ENCODE measurements around the gene ATP6AP1.

ATP6AP1 gene

DNA sequence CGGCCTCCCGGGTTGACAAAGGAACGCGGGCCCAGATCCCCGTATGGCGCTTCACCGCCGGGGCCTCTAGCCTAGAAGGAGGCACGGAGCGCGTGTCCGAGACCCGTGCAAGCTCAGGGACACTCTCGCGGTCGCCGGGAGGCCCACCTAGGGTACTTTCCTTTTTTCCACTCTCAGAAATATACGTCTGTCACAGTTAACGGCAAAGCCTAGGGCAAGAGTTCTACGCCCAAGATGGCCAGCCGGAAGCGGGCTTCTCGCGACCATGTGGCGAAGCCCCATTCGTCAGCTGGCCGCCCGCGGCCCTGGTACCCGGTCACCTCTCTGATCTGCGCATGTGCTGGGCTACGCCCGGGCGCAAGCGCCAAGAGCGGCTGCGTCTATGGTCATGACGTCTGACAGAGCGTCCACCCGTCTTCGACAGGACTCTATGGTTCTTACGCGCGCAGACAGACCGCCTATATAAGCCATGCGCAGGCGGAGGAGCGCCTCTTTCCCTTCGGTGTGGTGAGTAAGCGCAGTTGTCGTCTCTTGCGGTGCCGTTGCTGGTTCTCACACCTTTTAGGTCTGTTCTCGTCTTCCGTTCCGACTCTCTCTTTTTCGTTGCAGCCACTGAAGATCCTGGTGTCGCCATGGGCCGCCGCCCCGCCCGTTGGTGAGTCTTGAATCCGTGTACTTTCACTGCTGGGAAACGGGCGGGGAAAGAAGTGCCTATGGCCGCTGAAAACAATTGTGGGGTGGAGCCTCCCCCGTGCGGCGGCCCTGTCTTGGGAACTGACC, 30.4 kb upstream of the ATP6AP1 start, which contains the start of gene RPL10 (continued):
- TF ChIP-seq, protein P1, sequence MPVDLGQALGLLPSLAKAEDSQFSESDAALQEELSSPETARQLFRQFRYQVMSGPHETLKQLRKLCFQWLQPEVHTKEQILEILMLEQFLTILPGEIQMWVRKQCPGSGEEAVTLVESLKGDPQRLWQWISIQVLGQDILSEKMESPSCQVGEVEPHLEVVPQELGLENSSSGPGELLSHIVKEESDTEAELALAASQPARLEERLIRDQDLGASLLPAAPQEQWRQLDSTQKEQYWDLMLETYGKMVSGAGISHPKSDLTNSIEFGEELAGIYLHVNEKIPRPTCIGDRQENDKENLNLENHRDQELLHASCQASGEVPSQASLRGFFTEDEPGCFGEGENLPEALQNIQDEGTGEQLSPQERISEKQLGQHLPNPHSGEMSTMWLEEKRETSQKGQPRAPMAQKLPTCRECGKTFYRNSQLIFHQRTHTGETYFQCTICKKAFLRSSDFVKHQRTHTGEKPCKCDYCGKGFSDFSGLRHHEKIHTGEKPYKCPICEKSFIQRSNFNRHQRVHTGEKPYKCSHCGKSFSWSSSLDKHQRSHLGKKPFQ (tag by site-specific recombination; IDR thresholded peaks at IDR 0.05), result no peak
- no peak for TF ChIP-seq ZNF777 (tag by site-specific recombination; IDR thresholded peaks at IDR 0.05; ENCODE audit: borderline replicate concordance)
- no peak for TF ChIP-seq ZNF341 (tag by site-specific recombination; IDR thresholded peaks at IDR 0.05; ENCODE audit: low read depth)
- TF ChIP-seq, protein P2, sequence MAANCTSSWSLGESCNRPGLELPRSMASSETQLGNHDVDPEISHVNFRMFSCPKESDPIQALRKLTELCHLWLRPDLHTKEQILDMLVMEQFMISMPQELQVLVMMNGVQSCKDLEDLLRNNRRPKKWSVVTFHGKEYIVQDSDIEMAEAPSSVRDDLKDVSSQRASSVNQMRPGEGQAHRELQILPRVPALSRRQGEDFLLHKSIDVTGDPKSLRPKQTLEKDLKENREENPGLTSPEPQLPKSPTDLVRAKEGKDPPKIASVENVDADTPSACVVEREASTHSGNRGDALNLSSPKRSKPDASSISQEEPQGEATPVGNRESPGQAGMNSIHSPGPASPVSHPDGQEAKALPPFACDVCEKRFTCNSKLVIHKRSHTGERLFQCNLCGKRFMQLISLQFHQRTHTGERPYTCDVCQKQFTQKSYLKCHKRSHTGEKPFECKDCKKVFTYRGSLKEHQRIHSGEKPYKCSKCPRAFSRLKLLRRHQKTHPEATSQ (tag by site-specific recombination; IDR thresholded peaks at IDR 0.05), result peak; percentile 73; the same call in 1 of the 2 replicates
- TF ChIP-seq, protein P3, sequence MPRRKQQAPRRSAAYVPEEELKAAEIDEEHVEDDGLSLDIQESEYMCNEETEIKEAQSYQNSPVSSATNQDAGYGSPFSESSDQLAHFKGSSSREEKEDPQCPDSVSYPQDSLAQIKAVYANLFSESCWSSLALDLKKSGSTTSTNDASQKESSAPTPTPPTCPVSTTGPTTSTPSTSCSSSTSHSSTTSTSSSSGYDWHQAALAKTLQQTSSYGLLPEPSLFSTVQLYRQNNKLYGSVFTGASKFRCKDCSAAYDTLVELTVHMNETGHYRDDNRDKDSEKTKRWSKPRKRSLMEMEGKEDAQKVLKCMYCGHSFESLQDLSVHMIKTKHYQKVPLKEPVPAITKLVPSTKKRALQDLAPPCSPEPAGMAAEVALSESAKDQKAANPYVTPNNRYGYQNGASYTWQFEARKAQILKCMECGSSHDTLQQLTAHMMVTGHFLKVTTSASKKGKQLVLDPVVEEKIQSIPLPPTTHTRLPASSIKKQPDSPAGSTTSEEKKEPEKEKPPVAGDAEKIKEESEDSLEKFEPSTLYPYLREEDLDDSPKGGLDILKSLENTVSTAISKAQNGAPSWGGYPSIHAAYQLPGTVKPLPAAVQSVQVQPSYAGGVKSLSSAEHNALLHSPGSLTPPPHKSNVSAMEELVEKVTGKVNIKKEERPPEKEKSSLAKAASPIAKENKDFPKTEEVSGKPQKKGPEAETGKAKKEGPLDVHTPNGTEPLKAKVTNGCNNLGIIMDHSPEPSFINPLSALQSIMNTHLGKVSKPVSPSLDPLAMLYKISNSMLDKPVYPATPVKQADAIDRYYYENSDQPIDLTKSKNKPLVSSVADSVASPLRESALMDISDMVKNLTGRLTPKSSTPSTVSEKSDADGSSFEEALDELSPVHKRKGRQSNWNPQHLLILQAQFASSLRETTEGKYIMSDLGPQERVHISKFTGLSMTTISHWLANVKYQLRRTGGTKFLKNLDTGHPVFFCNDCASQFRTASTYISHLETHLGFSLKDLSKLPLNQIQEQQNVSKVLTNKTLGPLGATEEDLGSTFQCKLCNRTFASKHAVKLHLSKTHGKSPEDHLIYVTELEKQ (tag by site-specific recombination; IDR thresholded peaks at IDR 0.05; ENCODE audit: borderline replicate concordance), result no peak
- peak; percentile 19 for TF ChIP-seq SP3 (tag by site-specific recombination; IDR thresholded peaks at IDR 0.05)
- TF ChIP-seq KLF7 (tag by site-specific recombination; IDR thresholded peaks at IDR 0.05; ENCODE audit: borderline replicate concordance), result peak; percentile 6; the same call in 1 of the 2 replicates
- no peak for TF ChIP-seq ZNF354C (tag by site-specific recombination; IDR thresholded peaks at IDR 0.05; ENCODE audit: borderline replicate concordance, low read depth)
- TF ChIP-seq KLF1 (tag by site-specific recombination; IDR thresholded peaks at IDR 0.05), result peak; percentile 16; the same call in 1 of the 2 replicates
- TF ChIP-seq, protein P4, sequence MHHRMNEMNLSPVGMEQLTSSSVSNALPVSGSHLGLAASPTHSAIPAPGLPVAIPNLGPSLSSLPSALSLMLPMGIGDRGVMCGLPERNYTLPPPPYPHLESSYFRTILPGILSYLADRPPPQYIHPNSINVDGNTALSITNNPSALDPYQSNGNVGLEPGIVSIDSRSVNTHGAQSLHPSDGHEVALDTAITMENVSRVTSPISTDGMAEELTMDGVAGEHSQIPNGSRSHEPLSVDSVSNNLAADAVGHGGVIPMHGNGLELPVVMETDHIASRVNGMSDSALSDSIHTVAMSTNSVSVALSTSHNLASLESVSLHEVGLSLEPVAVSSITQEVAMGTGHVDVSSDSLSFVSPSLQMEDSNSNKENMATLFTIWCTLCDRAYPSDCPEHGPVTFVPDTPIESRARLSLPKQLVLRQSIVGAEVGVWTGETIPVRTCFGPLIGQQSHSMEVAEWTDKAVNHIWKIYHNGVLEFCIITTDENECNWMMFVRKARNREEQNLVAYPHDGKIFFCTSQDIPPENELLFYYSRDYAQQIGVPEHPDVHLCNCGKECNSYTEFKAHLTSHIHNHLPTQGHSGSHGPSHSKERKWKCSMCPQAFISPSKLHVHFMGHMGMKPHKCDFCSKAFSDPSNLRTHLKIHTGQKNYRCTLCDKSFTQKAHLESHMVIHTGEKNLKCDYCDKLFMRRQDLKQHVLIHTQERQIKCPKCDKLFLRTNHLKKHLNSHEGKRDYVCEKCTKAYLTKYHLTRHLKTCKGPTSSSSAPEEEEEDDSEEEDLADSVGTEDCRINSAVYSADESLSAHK (tag by site-specific recombination; IDR thresholded peaks at IDR 0.05), result no peak
- TF ChIP-seq PRDM1 (tag by site-specific recombination; IDR thresholded peaks at IDR 0.05), result peak; percentile 49
- TF ChIP-seq ZFP37 (tag by site-specific recombination; IDR thresholded peaks at IDR 0.05), result peak; percentile 48
- TF ChIP-seq ZNF558 (tag by site-specific recombination; IDR thresholded peaks at IDR 0.05), result no peak
- TF ChIP-seq ZNF701 (tag by site-specific recombination; IDR thresholded peaks at IDR 0.05), result no peak
- TF ChIP-seq ZNF623 (tag by site-specific recombination; IDR thresholded peaks at IDR 0.05), result peak; percentile 35; the same call in 1 of the 2 replicates
- TF ChIP-seq, protein P5, sequence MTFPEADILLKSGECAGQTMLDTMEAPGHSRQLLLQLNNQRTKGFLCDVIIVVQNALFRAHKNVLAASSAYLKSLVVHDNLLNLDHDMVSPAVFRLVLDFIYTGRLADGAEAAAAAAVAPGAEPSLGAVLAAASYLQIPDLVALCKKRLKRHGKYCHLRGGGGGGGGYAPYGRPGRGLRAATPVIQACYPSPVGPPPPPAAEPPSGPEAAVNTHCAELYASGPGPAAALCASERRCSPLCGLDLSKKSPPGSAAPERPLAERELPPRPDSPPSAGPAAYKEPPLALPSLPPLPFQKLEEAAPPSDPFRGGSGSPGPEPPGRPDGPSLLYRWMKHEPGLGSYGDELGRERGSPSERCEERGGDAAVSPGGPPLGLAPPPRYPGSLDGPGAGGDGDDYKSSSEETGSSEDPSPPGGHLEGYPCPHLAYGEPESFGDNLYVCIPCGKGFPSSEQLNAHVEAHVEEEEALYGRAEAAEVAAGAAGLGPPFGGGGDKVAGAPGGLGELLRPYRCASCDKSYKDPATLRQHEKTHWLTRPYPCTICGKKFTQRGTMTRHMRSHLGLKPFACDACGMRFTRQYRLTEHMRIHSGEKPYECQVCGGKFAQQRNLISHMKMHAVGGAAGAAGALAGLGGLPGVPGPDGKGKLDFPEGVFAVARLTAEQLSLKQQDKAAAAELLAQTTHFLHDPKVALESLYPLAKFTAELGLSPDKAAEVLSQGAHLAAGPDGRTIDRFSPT (tag by site-specific recombination; IDR thresholded peaks at IDR 0.05), result 0 out of 2 replicates have a peak, but pooled peaks have one; percentile 38
- TF ChIP-seq, protein P6, sequence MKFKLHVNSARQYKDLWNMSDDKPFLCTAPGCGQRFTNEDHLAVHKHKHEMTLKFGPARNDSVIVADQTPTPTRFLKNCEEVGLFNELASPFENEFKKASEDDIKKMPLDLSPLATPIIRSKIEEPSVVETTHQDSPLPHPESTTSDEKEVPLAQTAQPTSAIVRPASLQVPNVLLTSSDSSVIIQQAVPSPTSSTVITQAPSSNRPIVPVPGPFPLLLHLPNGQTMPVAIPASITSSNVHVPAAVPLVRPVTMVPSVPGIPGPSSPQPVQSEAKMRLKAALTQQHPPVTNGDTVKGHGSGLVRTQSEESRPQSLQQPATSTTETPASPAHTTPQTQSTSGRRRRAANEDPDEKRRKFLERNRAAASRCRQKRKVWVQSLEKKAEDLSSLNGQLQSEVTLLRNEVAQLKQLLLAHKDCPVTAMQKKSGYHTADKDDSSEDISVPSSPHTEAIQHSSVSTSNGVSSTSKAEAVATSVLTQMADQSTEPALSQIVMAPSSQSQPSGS (tag by site-specific recombination; IDR thresholded peaks at IDR 0.05; ENCODE audit: low read depth), result no peak
- TF ChIP-seq, protein P7, sequence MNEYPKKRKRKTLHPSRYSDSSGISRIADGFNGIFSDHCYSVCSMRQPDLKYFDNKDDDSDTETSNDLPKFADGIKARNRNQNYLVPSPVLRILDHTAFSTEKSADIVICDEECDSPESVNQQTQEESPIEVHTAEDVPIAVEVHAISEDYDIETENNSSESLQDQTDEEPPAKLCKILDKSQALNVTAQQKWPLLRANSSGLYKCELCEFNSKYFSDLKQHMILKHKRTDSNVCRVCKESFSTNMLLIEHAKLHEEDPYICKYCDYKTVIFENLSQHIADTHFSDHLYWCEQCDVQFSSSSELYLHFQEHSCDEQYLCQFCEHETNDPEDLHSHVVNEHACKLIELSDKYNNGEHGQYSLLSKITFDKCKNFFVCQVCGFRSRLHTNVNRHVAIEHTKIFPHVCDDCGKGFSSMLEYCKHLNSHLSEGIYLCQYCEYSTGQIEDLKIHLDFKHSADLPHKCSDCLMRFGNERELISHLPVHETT (tag by site-specific recombination; IDR thresholded peaks at IDR 0.05), result peak; percentile 60
- no peak for TF ChIP-seq ZFP41 (tag by site-specific recombination; IDR thresholded peaks at IDR 0.05; ENCODE audit: borderline replicate concordance)
- TF ChIP-seq, protein P8, sequence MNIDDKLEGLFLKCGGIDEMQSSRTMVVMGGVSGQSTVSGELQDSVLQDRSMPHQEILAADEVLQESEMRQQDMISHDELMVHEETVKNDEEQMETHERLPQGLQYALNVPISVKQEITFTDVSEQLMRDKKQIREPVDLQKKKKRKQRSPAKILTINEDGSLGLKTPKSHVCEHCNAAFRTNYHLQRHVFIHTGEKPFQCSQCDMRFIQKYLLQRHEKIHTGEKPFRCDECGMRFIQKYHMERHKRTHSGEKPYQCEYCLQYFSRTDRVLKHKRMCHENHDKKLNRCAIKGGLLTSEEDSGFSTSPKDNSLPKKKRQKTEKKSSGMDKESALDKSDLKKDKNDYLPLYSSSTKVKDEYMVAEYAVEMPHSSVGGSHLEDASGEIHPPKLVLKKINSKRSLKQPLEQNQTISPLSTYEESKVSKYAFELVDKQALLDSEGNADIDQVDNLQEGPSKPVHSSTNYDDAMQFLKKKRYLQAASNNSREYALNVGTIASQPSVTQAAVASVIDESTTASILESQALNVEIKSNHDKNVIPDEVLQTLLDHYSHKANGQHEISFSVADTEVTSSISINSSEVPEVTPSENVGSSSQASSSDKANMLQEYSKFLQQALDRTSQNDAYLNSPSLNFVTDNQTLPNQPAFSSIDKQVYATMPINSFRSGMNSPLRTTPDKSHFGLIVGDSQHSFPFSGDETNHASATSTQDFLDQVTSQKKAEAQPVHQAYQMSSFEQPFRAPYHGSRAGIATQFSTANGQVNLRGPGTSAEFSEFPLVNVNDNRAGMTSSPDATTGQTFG (tag by site-specific recombination; IDR thresholded peaks at IDR 0.05; ENCODE audit: borderline replicate concordance), result no peak
- no peak for TF ChIP-seq ZNF548 (tag by site-specific recombination; IDR thresholded peaks at IDR 0.05)
